K562 (cell line): ENCODE results near the gene UBR4. TPM values are rescaled to one million over a fixed set of nuclear protein-coding genes. Genes with fewer than 3 reads are reported as not detected.

Experiments
- ADNP ChIP-seq: fragments of 200-800 bp; sonication (Bioruptor generic); IDR thresholded peaks from 2 replicates; pipeline ENCODE4 v1.6.1; 2016; ENCODE audit warnings: missing genetic modification characterization, missing compliant biosample characterization
- BCLAF1 ChIP-seq, 2 experiments: fragments of 450-650 bp in 1 of 2; IDR thresholded peaks; 2 replicates each; pipeline ENCODE4 v1.6.1; 2011 to 2017; ENCODE audit warnings: low read depth in 2 of 2, antibody characterized with exemption in 1 of 2, borderline replicate concordance in 1 of 2, low read length in 1 of 2, mild to moderate bottlenecking in 1 of 2, mixed read lengths in 1 of 2; ENCODE audit not compliant: control insufficient read depth in 1 of 2
- CREB5 ChIP-seq: fragments of 250-450 bp; sonication (Bioruptor Pico); IDR thresholded peaks from 2 replicates; pipeline ENCODE4 v1.5.0; 2020; ENCODE audit warnings: mild to moderate bottlenecking
- ELF4 ChIP-seq: fragments of 450-650 bp; formaldehyde crosslinking; IDR thresholded peaks from 2 replicates; pipeline ENCODE4 v1.4.0; 2022; ENCODE audit warnings: missing genetic modification characterization
- FOXJ3 ChIP-seq: sonication (generic); formaldehyde crosslinking; IDR thresholded peaks from 2 replicates; pipeline ENCODE4 v1.4.0; 2020; ENCODE audit warnings: mild to moderate bottlenecking, missing genetic modification reagents
- FOXK2 ChIP-seq, 2 experiments: fragments of 450-650 bp; IDR thresholded peaks in 1 of 2; conservative IDR thresholded peaks in 1 of 2; 2 replicates each; pipeline ENCODE4 v1.6.1; 2016; ENCODE audit warnings: low read depth in 2 of 2, mild to moderate bottlenecking in 1 of 2
- HDAC3 ChIP-seq: fragments of 450-650 bp; IDR thresholded peaks from 2 replicates; pipeline ENCODE4 v1.6.1; 2018; ENCODE audit warnings: borderline replicate concordance, mild to moderate bottlenecking, moderate library complexity; ENCODE audit not compliant: partially characterized antibody
- MTA2 ChIP-seq: fragments of 450-650 bp; IDR thresholded peaks from 2 replicates; pipeline ENCODE4 v1.6.1; 2016; ENCODE audit warnings: low read depth
- PCBP2 ChIP-seq: fragments of 200-400 bp; formaldehyde crosslinking; IDR thresholded peaks from 2 replicates; pipeline ENCODE4 v1.6.1; 2018; ENCODE audit warnings: low read length, low read depth, mild to moderate bottlenecking, moderate library complexity; ENCODE audit not compliant: poor library complexity, severe bottlenecking
- TCF7 ChIP-seq: sonication (generic); IDR thresholded peaks from 2 replicates; pipeline ENCODE4 v1.6.1; 2016; ENCODE audit warnings: antibody characterized with exemption, borderline replicate concordance
- TCFL5 ChIP-seq: fragments of 250-450 bp; sonication (Bioruptor Pico); conservative IDR thresholded peaks from 2 replicates; pipeline ENCODE4 v1.6.1; 2021; ENCODE audit warnings: mild to moderate bottlenecking, moderate library complexity, matching md5 sums
- ZBTB43 ChIP-seq: sonication (generic); formaldehyde crosslinking; IDR thresholded peaks from 2 replicates; pipeline ENCODE4 v1.8.0; 2023; ENCODE audit warnings: mild to moderate bottlenecking, missing genetic modification reagents
- ZNF639 ChIP-seq, 2 experiments: fragments of 200-800 bp in 1 of 2; sonication (Bioruptor generic) in 1 of 2; sonication (generic) in 1 of 2; formaldehyde crosslinking in 1 of 2; IDR thresholded peaks in 1 of 2; conservative IDR thresholded peaks in 1 of 2; 2 replicates each; pipeline versions ENCODE4 v1.5.0 to v1.6.1; 2016 to 2020; ENCODE audit warnings: missing compliant biosample characterization in 1 of 2, missing genetic modification characterization in 1 of 2, missing genetic modification reagents in 1 of 2
- polyA plus RNA-seq, 8 experiments: library from polyadenylated mRNA; depleted of rRNA in 4 of 8; stranded (reverse) in 5 of 8; unstranded in 3 of 8; fragments of >200 nt; fragmentation: Nextera tagmentation in 2 of 8; fragmentation: Illumina TruSeq in 1 of 8; extraction: Ambion mirVana in 2 of 8; extraction: Trizol in 1 of 8; gene quantifications; 2 replicates each; pipeline versions ENCODE4 v1.2.1 to v1.2.3, GENCODE V29; 2011 to 2014; ENCODE audit warnings: inconsistent platforms in 1 of 8, missing spikeins in 1 of 8
- total RNA-seq, 7 experiments: library from RNA; depleted of rRNA in 6 of 7; stranded (reverse); fragments of >200 nt in 6 of 7; fragmentation: Illumina TruSeq in 2 of 7; extraction: Trizol in 2 of 7; gene quantifications; 2 replicates each; pipeline versions ENCODE4 v1.2.1 to v1.2.3, GENCODE V29; 2011 to 2021; ENCODE audit warnings: low replicate concordance in 1 of 7
- TF ChIP-seq, protein P1 (sequence below): IDR thresholded peaks from 3 replicates; pipeline ENCODE4 v1.6.1; 2011; ENCODE audit warnings: borderline replicate concordance, mild to moderate bottlenecking; ENCODE audit not compliant: insufficient read length, insufficient read depth
- TF ChIP-seq, protein P2 (sequence below): fragments of 450-650 bp; IDR thresholded peaks from 2 replicates; pipeline ENCODE4 v1.6.1; 2016; ENCODE audit warnings: borderline replicate concordance

The UBR4 gene
- total and polyA plus RNA-seq, 9 of the 15 experiments (the other 6 are each of a cell fraction or from before 2014, with no cell fraction given) = 55.4 to 277 (median 123) TPM

DNA sequence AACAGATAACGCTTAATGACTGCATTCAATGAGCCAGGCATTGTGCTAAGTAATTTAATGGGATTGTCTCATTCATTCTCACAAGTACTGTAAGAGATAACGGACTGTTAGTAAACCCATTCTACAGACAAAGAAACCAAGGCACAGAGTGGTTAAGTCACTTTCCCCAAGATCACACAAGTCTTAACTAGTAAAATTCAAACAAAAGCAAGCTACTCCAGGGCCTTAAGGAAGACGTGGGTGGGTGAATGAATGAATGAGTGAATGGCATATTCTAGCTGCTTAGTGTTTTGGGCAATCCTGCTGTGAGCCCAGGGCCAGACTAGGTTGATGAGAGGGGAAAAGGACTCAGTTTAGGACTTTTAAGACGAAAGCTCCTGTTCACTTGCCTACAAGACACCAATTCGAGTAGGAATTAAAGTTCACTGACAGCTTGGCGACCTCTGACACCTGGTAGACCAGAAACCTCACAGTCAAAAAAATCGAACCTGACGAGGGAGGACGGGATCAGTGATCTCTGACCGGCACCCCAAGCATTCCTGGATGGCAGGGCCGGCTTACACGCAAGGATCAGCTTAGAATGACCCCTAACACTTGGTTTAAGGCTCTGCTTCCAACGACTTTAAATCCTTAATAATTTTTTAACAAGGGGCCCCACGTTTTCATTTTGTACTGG, 40.7 kb upstream of the UBR4 start (continued):
- no peak for TF ChIP-seq FOXK2 (conservative IDR thresholded peaks at IDR 0.05 in 1 of 2, IDR thresholded peaks at IDR 0.05 in 1 of 2; ENCODE audit: low read depth in 2 of 2)
- peak in 1 of 2 experiments; percentile 18; a peak in 1 of 4 replicates for TF ChIP-seq BCLAF1 (IDR thresholded peaks at IDR 0.05; ENCODE audit: borderline replicate concordance in 1 of 2, control insufficient read depth in 1 of 2, low read depth in 2 of 2, low read length in 1 of 2)
- no peak for TF ChIP-seq PCBP2
- no peak for TF ChIP-seq FOXJ3 (CRISPR knock-in tag)
- TF ChIP-seq MTA2 = no peak
- no peak for TF ChIP-seq TCF7
- peak; percentile 72; the same call in 1 of the 2 replicates for TF ChIP-seq ADNP (tag)
- no peak for TF ChIP-seq CREB5 (CRISPR knock-in tag)
- no peak for TF ChIP-seq TCFL5 (CRISPR knock-in tag)
- TF ChIP-seq ZNF639 (CRISPR knock-in tag; conservative IDR thresholded peaks at IDR 0.05 in 1 of 2, IDR thresholded peaks at IDR 0.05 in 1 of 2) = no peak
- no peak for TF ChIP-seq HDAC3
- TF ChIP-seq, protein P1, sequence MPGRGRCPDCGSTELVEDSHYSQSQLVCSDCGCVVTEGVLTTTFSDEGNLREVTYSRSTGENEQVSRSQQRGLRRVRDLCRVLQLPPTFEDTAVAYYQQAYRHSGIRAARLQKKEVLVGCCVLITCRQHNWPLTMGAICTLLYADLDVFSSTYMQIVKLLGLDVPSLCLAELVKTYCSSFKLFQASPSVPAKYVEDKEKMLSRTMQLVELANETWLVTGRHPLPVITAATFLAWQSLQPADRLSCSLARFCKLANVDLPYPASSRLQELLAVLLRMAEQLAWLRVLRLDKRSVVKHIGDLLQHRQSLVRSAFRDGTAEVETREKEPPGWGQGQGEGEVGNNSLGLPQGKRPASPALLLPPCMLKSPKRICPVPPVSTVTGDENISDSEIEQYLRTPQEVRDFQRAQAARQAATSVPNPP = no peak
- TF ChIP-seq ELF4 (CRISPR knock-in tag) = no peak
- TF ChIP-seq, protein P2, sequence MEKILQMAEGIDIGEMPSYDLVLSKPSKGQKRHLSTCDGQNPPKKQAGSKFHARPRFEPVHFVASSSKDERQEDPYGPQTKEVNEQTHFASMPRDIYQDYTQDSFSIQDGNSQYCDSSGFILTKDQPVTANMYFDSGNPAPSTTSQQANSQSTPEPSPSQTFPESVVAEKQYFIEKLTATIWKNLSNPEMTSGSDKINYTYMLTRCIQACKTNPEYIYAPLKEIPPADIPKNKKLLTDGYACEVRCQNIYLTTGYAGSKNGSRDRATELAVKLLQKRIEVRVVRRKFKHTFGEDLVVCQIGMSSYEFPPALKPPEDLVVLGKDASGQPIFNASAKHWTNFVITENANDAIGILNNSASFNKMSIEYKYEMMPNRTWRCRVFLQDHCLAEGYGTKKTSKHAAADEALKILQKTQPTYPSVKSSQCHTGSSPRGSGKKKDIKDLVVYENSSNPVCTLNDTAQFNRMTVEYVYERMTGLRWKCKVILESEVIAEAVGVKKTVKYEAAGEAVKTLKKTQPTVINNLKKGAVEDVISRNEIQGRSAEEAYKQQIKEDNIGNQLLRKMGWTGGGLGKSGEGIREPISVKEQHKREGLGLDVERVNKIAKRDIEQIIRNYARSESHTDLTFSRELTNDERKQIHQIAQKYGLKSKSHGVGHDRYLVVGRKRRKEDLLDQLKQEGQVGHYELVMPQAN = no peak
- no peak for TF ChIP-seq ZBTB43 (CRISPR knock-in tag)
